ENCODE measurements around the gene MRPS14.
"Not testable (repeated sequence)": the region's sequence is repeated elsewhere in the genome, so short reads cannot be mapped to it uniquely, and the experiment has no call there.

MRPS14 gene

GRCh38 chr1:175033953-175034352 lies 10.7 kb upstream of the MRPS14 start:
- no peak overlapping the region for H3K4me3 ChIP-seq (ENCODE audit: low read depth, low read length)
- DNase-seq (ENCODE audit: low read depth) = no peak

GRCh38 chr1:175024773-175025172 lies 1.5 kb upstream of the MRPS14 start:
- no peak overlapping the region for H3K4me3 ChIP-seq (ENCODE audit: low read depth, low read length)
- DNase-seq (ENCODE audit: low read depth) = no peak

GRCh38 chr1:175023922-175024242 lies 657 bp upstream of the MRPS14 start:
- H3K4me3 ChIP-seq (ENCODE audit: low read depth, low read length) = peak overlapping the region; percentile 96
- DNase-seq (ENCODE audit: low read depth) = not testable (repeated sequence)

- no peak for DNase-seq (ENCODE audit: low read depth)
Measured at GRCh38 chr1:175019524-175019923, 3.7 kb downstream of the MRPS14 start.

GRCh38 chr1:175015243-175015642 lies 8.0 kb downstream of the MRPS14 start:
- no peak overlapping the region for H3K4me3 ChIP-seq (ENCODE audit: low read depth, low read length)
- no peak for DNase-seq (ENCODE audit: low read depth)

More at GRCh38 chr1:175019524-175019923, 3.7 kb downstream of the MRPS14 start:
- H3K4me3 ChIP-seq (ENCODE audit: low read depth, low read length) = no peak overlapping the region

GRCh38 chr1:175013445-175013844 lies 9.8 kb downstream of the MRPS14 start:
- DNase-seq (ENCODE audit: low read depth) = no peak
- H3K4me3 ChIP-seq (ENCODE audit: low read depth, low read length) = no peak overlapping the region

GRCh38 chr1:175009532-175009931 lies 13.7 kb downstream of the MRPS14 start:
- no peak for DNase-seq (ENCODE audit: low read depth)
- no peak overlapping the region for H3K4me3 ChIP-seq (ENCODE audit: low read depth, low read length)

- no peak overlapping the region for H3K4me3 ChIP-seq (ENCODE audit: low read depth, low read length)
Measured at GRCh38 chr1:175005085-175005783, 18.0 kb downstream of the MRPS14 start.

GRCh38 chr1:175003521-175003920 lies 19.7 kb downstream of the MRPS14 start:
- H3K4me3 ChIP-seq (ENCODE audit: low read depth, low read length) = no peak overlapping the region
- DNase-seq (ENCODE audit: low read depth) = no peak

More at GRCh38 chr1:175005085-175005783, 18.0 kb downstream of the MRPS14 start:
- no peak for DNase-seq (ENCODE audit: low read depth)

- DNase-seq (ENCODE audit: low read depth) = no peak
- H3K4me3 ChIP-seq (ENCODE audit: low read depth, low read length) = no peak overlapping the region
Measured at GRCh38 chr1:175002910-175003517, 20.2 kb downstream of the MRPS14 start.

- no peak for DNase-seq (ENCODE audit: low read depth)
- peak overlapping the region; percentile 95 for H3K4me3 ChIP-seq (ENCODE audit: low read depth, low read length)
Measured at GRCh38 chr1:175000697-175001187, 22.5 kb downstream of the MRPS14 start.

GRCh38 chr1:174999936-175000696 lies 23.1 kb downstream of the MRPS14 start, which contains the start of gene CACYBP:
Gene CACYBP, plus strand, starts transcription at chr1:174999947. Its CDS starts 234 bp downstream, at chr1:175000181.
- no peak for DNase-seq (ENCODE audit: low read depth)

GRCh38 chr1:174999216-174999935 lies 23.8 kb downstream of the MRPS14 start:
- DNase-seq (ENCODE audit: low read depth) = peak; percentile 98

More at GRCh38 chr1:174999936-175000696, 23.1 kb downstream of the MRPS14 start, which contains the start of gene CACYBP:
- H3K4me3 ChIP-seq (ENCODE audit: low read depth, low read length) = peak within 1 kb of the TSS; percentile 95

GRCh38 chr1:174998569-174999215 lies 24.5 kb downstream of the MRPS14 start:
- peak overlapping the region; percentile 95 for H3K4me3 ChIP-seq (ENCODE audit: low read depth, low read length)
- DNase-seq (ENCODE audit: low read depth) = no peak

More at GRCh38 chr1:174999216-174999935, 23.8 kb downstream of the MRPS14 start:
- peak overlapping the region; percentile 95 for H3K4me3 ChIP-seq (ENCODE audit: low read depth, low read length)

- no peak for DNase-seq (ENCODE audit: low read depth)
- no peak overlapping the region for H3K4me3 ChIP-seq (ENCODE audit: low read depth, low read length)
Measured at GRCh38 chr1:174997041-174997440, 26.2 kb downstream of the MRPS14 start.

GRCh38 chr1:174996476-174996875 lies 26.7 kb downstream of the MRPS14 start:
- no peak for DNase-seq (ENCODE audit: low read depth)
- H3K4me3 ChIP-seq (ENCODE audit: low read depth, low read length) = no peak overlapping the region

- H3K4me3 ChIP-seq (ENCODE audit: low read depth, low read length) = no peak overlapping the region
- DNase-seq (ENCODE audit: low read depth) = no peak
Measured at GRCh38 chr1:174995916-174996315, 27.3 kb downstream of the MRPS14 start.

GRCh38 chr1:174995121-174995520 lies 28.1 kb downstream of the MRPS14 start:
- H3K4me3 ChIP-seq (ENCODE audit: low read depth, low read length) = no peak overlapping the region
- no peak for DNase-seq (ENCODE audit: low read depth)

- no peak overlapping the region for H3K4me3 ChIP-seq (ENCODE audit: low read depth, low read length)
- no peak for DNase-seq (ENCODE audit: low read depth)
Measured at GRCh38 chr1:174991473-174991872, 31.8 kb downstream of the MRPS14 start.

Data from skeletal muscle cell (primary cell).